C4-2B (cell line): Measurements from ENCODE around the gene ZNF775.

Source experiments
- H3K27ac ChIP-seq: fragments of 450-650 bp; 2 replicates; pipeline ENCODE4 v1.5.1; 2017
- CTCF ChIP-seq: fragments of 450-650 bp; conservative IDR thresholded peaks from 2 replicates; pipeline ENCODE4 v1.5.1; 2017; ENCODE audit warnings: mild to moderate bottlenecking
- ZFX ChIP-seq: fragments of 450-650 bp; IDR thresholded peaks from 2 replicates; pipeline ENCODE4 v1.6.1; 2017

ZNF775 gene

DNA sequence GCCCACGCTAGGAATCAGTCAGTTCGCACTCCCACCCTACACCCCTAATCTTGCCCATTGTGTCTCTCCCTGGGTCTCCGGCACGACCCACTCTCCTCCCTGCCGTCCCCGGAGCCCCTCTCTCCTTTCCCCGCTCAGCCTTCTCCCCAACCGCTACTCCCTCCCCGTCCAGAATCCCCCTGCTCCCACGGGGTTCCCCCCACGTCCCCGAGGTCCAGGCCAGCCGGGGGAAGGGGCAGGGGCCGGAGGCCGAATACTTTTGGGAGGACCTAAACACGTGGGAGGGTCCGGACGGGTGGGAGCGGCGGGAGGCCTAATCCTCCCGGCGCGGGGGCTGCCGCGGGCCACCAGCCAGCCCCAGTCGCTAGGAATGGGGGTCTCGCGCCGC is 38.3 kb upstream of the ZNF775 start:
- no peak overlapping the region for H3K27ac ChIP-seq
- TF ChIP-seq ZFX (no peak), CTCF (no peak)

GRCh38 chr7:150341263-150342120 is 37.6 kb upstream of the ZNF775 start, which contains the start of gene RARRES2:
RARRES2 (minus strand) TSS chr7:150341629; CDS start chr7:150340609, 1,020 bp downstream.
- TF ChIP-seq ZFX = no peak
- no peak for TF ChIP-seq CTCF

DNA sequence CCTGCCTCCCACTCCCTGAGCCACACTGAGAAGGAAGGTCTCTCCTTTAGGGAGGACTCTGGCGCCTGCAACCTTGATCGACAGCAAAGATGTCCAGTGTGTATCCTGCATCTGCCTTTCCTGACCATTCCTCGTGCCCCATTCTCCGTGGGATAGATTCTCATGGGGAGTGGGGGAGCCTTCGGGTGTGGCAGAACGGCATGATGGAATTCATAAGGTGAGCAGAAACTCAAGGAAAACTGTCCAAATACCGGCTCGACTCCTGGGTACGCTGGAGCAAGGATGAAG is 37.1 kb upstream of the ZNF775 start:
- H3K27ac ChIP-seq = no peak overlapping the region
- TF ChIP-seq ZFX (no peak), CTCF (no peak)

More at GRCh38 chr7:150341263-150342120, 37.6 kb upstream of the ZNF775 start, which contains the start of gene RARRES2:
- no peak within 1 kb of the TSS for H3K27ac ChIP-seq

- TF ChIP-seq CTCF (no peak), ZFX (no peak)
- H3K27ac ChIP-seq = no peak overlapping the region
Measured at GRCh38 chr7:150343225-150343624, 35.9 kb upstream of the ZNF775 start.

GRCh38 chr7:150344299-150344698 is 34.8 kb upstream of the ZNF775 start:
- TF ChIP-seq CTCF (no peak), ZFX (no peak)
- H3K27ac ChIP-seq = no peak overlapping the region

GRCh38 chr7:150345012-150345411 is 34.1 kb upstream of the ZNF775 start:
- TF ChIP-seq ZFX (no peak), CTCF (no peak)
- no peak overlapping the region for H3K27ac ChIP-seq

DNA sequence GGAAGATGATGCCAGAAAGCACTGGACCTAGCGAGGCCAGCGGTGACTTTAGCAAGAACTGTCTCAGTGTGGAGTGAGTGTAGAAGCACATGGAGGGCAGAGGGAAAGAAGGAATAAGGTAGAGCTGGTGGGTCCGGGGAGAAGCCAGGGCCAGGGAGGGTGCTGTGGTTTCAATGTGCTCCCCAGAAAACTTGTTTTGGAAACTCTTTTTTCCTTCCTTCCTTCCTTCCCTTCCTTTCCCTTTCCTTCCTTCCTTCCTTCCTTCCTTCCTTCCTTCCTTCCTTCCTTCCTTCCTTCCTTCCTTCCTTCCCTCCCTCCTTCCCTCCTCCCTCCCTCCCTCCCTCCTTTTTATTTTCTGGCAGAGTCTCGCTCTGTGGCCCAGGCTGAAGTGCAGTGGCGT is 32.2 kb upstream of the ZNF775 start:
- H3K27ac ChIP-seq = no peak overlapping the region
- no peak for TF ChIP-seq CTCF
- TF ChIP-seq ZFX = no peak
